ENCODE data around the gene JADE2.

DNA sequence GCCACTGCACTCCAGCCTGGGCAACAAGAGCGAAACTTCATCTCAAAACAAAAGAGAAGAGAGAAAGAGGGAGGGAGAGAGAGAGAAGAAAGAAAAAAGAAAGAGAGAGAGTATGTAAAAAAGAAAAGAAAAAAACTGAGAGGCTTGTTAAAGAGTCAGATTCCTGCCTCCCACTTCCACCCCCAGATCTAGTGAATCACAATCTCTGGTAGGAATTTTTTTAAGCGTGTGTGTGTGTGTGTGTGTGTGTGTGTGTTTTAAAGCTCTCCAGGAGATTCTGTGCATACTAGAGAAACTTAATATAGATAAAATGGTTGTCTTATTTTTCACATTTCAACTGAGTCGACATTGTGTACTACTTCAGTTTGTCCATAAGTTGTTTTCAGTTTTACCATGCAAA, 75.1 kb downstream of the JADE2 start:
- TF ChIP-seq ZNF565 (CRISPR knock-in tag; conservative IDR thresholded peaks at IDR 0.05; ENCODE audit: low read depth) (no peak), ESRRG (CRISPR knock-in tag; IDR thresholded peaks at IDR 0.05) (no peak)

All from SK-N-SH treated with all-trans-retinoic acid at 6 μM for 48 hours (cell line).